ENCODE results near the gene RRM2.

RRM2 gene

GRCh38 chr2:10094271-10094814 lies 28.2 kb upstream of the RRM2 start:
- TF ChIP-seq CTCF (IDR thresholded peaks at IDR 0.05; ENCODE audit: unreplicated experiment in 3 of 3): no peak
- Mint-ChIP-seq H3K27ac (peak overlapping the region; percentile 3 to 93 (median 13)), H3K4me3 (no peak overlapping the region), H3K27me3 (ENCODE audit: low read depth) (peaks cover 41% of the 10 kb centered on the region), H3K36me3 (ENCODE audit: low read depth) (no peaks in the 10 kb centered on the region), H3K9me3 (no peaks in the 10 kb centered on the region), H3K4me1 (peaks cover 26% of the 10 kb centered on the region)

GRCh38 chr2:10095175-10095574 lies 27.4 kb upstream of the RRM2 start:
- no peak for TF ChIP-seq CTCF (IDR thresholded peaks at IDR 0.05; ENCODE audit: unreplicated experiment in 3 of 3)
- Mint-ChIP-seq H3K4me1 (peaks cover 19% of the 10 kb centered on the region), H3K9me3 (no peaks in the 10 kb centered on the region), H3K36me3 (ENCODE audit: low read depth) (no peaks in the 10 kb centered on the region), H3K27me3 (ENCODE audit: low read depth) (peaks cover 33% of the 10 kb centered on the region), H3K4me3 (peak overlapping the region in 1 of 3 experiments; percentile 31), H3K27ac (peak overlapping the region; percentile 3 to 93 (median 46))

DNA sequence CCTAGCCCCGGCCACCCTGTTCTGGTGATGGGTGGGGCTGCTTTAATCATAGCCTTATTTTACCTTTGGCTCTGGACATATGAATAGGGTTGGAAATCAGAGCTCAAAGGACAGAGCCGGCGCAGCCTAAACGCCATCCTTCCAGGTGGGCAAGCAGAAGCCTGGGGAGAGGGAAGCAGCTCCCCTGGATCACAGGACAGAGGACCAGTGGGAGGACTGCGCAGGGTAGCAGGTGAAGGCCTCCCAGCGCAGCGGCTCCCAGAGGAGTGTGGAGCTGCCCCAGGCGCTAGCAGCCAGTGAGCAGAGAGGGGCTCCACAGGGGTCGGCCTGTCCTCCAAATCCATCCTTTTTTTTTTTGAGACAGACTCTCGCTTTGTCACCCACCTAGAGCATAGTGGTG lies 25.9 kb upstream of the RRM2 start:
- no peaks in the 10 kb centered on the region for H3K9me3 Mint-ChIP-seq
- no peaks in the 10 kb centered on the region for H3K36me3 Mint-ChIP-seq (ENCODE audit: low read depth)
- H3K27ac Mint-ChIP-seq: peak overlapping the region in 2 of 3 experiments; percentile 47 to 86
- peaks cover 27% of the 10 kb centered on the region for H3K27me3 Mint-ChIP-seq (ENCODE audit: low read depth)
- peaks cover 26% of the 10 kb centered on the region for H3K4me1 Mint-ChIP-seq
- H3K4me3 Mint-ChIP-seq: no peak overlapping the region
- TF ChIP-seq CTCF (IDR thresholded peaks at IDR 0.05; ENCODE audit: unreplicated experiment in 3 of 3): no peak

DNA sequence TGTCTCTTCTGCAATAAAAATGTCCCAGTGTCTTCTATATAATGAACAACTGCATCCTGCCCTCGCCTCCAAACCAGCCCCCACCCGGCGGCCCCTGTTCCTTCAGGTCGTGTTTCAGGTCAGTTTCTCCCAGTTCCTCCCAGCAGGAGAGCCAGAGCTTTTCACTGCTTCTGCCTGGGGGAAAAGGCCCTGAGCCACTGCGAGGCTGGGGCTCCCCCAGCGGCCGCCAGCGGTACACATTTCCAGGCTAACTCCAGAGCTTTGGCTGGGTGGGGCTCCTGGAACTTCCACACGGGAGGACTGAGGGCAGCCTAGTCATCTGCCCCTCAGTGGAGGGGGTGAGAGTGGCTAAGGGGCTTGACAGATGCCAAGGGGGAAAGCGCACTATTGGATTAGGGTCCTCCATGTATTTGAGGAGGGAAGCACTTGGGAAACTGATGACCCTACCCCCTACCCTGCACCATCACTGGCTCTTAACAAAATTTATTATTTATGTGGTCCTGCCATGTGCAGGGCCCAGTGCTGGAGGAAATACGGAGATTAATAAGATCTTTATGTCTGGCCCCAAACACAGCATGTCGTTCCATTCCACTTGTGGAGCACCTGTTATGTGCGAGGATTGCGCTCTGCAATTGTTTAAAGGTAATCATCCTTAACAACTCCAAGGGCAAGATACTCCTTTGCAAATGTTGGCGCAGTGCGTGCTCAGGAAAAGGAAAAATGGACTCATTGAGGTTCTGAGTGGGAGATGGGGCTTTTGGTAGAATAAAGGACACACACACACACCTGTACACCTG lies 25.0 kb upstream of the RRM2 start:
- Mint-ChIP-seq H3K36me3 (ENCODE audit: low read depth) (no peaks in the 10 kb centered on the region), H3K4me3 (no peak overlapping the region)

GRCh38 chr2:10101491-10101890 lies 21.0 kb upstream of the RRM2 start:
- no peaks in the 10 kb centered on the region for H3K9me3 Mint-ChIP-seq
- peaks cover 6% of the 10 kb centered on the region for H3K27me3 Mint-ChIP-seq (ENCODE audit: low read depth)
- no peak for TF ChIP-seq CTCF (IDR thresholded peaks at IDR 0.05; ENCODE audit: unreplicated experiment in 3 of 3)
- H3K4me1 Mint-ChIP-seq: peaks cover 20% of the 10 kb centered on the region
- peak overlapping the region in 2 of 3 experiments; percentile 40 to 73 for H3K27ac Mint-ChIP-seq
- H3K4me3 Mint-ChIP-seq: no peak overlapping the region
- no peaks in the 10 kb centered on the region for H3K36me3 Mint-ChIP-seq (ENCODE audit: low read depth)

More for the DNA sequence above, 25.0 kb upstream of the RRM2 start:
- H3K27me3 Mint-ChIP-seq (ENCODE audit: low read depth): peaks cover 26% of the 10 kb centered on the region
- TF ChIP-seq CTCF (IDR thresholded peaks at IDR 0.05; ENCODE audit: unreplicated experiment in 3 of 3): peak; percentile 85 to 93 (median 91)
- peak overlapping the region; percentile 48 to 79 (median 61) for H3K27ac Mint-ChIP-seq
- peaks cover 29% of the 10 kb centered on the region for H3K4me1 Mint-ChIP-seq
- H3K9me3 Mint-ChIP-seq: no peaks in the 10 kb centered on the region

Measured in nephron (organoid).